Measurements from ENCODE around the gene GIPR.

GRCh38 chr19:45653634-45654033 lies 14.4 kb upstream of the GIPR start:
- TF ChIP-seq CTCF (IDR thresholded peaks at IDR 0.05) (no peak), POLR2A (IDR thresholded peaks at IDR 0.05) (no peak), EP300 (IDR thresholded peaks at IDR 0.05) (no peak)

Data from tibial nerve (tissue), 4 donors.